ENCODE data around the gene NUP210.

NUP210 gene

GRCh38 chr3:13287833-13288232, 132.3 kb downstream of the NUP210 start:
- intact Hi-C loops (cut with DNase I), result loop anchor here (10.0 kb wide), 1 partner anchor 193 kb away; no protein-coding TSS in a partner anchor
- no peak for DNase-seq

DNA sequence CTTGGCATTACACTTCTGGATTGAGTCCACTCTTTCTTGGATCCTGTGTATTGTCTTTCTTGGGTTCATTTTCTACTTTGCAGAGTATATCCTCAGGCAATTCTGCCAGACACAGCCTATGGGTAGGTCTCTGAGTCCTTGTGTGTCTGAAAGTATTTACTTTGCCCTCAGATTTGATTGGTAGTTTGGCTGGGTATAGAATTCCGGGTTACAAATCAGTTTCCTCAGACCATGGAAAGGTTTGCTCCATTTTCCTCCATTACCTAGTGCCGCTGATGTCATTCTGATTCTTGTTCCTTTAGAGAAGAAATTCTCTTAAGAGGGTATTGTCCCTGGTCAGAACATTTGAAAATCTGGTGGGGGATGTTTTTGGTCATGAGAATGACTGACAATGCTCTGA, 133.2 kb downstream of the NUP210 start:
- no peak for DNase-seq
- intact Hi-C loops (cut with DNase I), result loop anchor here (10.0 kb wide), 1 partner anchor 192 kb away; no protein-coding TSS in a partner anchor

DNA sequence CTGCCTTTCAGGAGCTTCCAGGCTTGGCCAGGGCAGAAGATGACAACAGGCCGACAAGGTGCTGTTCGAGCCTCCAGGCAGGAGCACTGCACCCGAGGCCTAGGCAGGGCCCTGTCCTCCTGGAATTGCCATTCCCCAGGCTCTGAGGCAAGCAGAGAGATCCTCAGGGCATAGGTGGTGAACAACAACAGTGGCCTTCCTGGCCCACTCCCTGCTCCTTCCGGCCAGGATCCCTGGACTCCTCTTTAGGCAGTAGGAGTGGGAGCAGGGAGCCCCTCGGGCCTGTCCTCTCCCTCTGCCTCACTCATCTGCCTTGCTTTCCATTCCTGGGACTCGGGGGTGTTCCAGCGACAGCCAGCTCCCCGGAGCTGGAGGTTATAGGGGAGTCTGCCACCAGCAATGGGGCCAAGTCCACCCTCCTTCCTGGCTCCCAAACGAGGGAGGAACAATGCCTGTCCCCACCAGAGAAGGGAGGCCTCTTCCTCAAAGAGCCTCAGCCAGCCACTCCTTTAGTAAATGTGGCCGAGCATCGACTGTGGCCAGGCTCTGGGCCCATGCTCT, 135.0 kb downstream of the NUP210 start:
- intact Hi-C loops (cut with DNase I), result loop anchor here (10.0 kb wide), 1 partner anchor 190 kb away; no protein-coding TSS in a partner anchor
- no peak for DNase-seq

- intact Hi-C loops (cut with DNase I), result loop anchor here (10.0 kb wide), 1 partner anchor 189 kb away; no protein-coding TSS in a partner anchor
- no peak for DNase-seq
Observed at GRCh38 chr3:13283877-13284264, 136.3 kb downstream of the NUP210 start.

DNA sequence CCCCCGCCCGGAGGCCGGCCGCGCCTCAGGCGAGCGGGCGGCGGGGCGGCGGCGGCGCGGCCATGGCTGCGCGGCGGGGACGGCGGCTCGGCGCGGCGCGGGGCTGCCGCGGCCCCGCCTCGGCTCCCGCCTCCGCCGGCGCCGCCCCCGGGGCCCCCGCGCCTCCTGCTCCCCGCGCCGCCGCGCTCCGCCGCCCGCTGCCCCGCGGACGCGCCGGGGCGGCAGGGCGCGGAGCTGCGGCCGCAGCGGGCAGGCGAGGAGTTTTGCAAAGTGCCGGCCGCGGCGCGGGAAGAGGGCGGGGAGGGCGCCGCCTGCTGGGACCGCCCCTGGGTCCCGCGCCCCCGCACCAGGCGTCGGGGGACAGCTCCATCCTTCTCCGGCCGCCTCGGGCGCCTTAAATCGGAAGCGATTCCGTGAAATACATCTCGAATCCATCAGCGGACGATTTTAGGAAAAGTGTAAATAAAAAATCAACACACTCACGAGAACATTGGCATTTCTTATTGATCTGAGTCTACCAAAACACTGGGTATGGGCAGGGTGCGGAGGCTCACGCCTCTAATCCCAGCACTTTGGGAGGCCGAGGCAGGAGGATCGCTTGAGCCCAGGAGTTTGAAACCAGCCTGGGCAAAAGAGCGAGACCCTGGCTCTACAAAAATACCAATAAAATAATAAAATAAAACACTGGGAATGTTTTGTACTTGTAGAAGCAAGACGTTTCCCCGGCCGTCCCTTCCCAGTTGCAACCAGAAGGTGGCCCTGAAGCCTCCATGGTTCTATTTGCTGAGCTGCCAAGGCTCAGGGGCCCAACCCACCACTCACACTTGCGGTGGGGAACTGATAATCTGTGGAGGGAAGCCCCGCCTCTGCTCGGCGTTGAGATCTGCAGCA, 136.9 kb downstream of the NUP210 start:
- intact Hi-C loops (cut with DNase I), result loop anchor here (10.0 kb wide), 1 partner anchor 188 kb away; no protein-coding TSS in a partner anchor
- peak in 18 of 42 donors; percentile 33 to 76 (median 54) for DNase-seq

DNA sequence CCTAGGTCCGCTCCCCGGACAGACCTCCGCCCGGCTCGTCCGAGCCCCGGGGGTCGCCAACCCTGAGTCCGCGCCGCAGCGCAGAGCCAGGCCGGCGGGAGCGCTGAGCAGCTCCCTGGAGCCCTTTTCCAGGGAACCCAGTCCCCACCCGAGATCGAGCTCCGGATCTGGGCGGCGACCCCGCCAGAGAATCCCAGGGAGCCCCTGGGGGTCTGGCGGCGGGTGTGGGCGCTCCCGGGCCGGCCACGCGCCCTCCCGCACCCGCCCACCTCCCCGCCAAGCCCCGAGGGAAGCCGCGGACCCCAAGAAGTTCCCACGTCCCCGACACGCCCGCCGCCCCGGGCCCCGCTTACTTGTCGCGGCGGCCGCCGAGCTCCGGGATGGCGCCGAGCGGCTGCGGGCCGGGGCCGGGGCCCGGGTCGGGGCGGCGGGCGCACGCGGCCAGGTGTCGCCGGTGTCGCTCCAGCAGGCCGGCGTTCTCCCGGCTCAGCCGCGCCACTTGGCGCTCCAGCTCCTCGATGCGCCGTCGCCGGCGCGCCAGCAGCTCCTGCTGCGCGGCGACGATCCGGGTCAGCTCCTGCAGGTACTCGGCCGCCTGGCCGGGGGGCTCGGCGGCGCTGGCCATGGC, 137.7 kb downstream of the NUP210 start:
- peak in 4 of 42 donors; percentile 28 to 54 (median 40) for DNase-seq
- intact Hi-C loops (cut with DNase I), result loop anchor here (10.0 kb wide), 1 partner anchor 188 kb away; no protein-coding TSS in a partner anchor

GRCh38 chr3:13281507-13282357, 138.4 kb downstream of the NUP210 start:
- intact Hi-C loops (cut with DNase I), result loop anchor here (10.0 kb wide), 1 partner anchor 187 kb away; no protein-coding TSS in a partner anchor
- peak in 3 of 42 donors; percentile 22 to 33 (median 27) for DNase-seq

- peak in 4 of 42 donors; percentile 24 to 50 (median 44) for DNase-seq
- intact Hi-C loops (cut with DNase I), result loop anchor here (10.0 kb wide), 1 partner anchor 186 kb away; no protein-coding TSS in a partner anchor
Observed at GRCh38 chr3:13280811-13281506, 139.2 kb downstream of the NUP210 start.

DNA sequence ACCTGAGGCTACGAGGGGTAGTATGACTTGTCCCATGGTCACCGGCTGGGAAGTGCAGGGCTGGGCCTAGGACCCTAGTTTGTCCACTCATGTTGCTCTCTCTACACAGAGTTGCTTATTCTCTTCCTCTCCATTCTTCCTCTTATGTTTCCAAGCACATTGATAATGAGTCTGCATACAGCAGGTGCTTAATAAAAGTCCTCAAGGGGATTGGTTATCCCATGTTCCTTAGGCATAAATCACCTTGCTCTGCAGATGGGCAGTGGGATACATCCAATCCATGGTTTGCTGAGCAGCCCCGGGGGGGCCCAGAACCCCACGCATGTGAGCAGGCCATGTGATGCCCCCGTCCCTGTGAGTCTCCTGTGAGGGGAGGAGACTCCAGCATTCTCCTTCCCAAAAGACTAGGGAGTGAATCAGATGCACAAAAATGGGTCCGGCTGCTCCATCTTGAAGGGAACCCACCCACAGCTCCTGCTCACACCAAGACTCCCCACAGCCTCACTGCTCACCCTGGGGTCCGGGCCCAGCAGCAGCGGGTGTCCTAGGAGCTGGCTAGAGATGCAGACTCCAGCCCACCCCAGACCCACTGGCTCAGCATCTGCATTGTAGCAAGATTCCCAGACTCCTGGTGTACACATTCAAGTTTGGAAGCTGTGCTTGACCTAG, 139.9 kb downstream of the NUP210 start:
- intact Hi-C loops (cut with DNase I), result loop anchor here (10.0 kb wide), 1 partner anchor 185 kb away; no protein-coding TSS in a partner anchor
- DNase-seq, result peak in 1 of 42 donors; percentile 22

DNA sequence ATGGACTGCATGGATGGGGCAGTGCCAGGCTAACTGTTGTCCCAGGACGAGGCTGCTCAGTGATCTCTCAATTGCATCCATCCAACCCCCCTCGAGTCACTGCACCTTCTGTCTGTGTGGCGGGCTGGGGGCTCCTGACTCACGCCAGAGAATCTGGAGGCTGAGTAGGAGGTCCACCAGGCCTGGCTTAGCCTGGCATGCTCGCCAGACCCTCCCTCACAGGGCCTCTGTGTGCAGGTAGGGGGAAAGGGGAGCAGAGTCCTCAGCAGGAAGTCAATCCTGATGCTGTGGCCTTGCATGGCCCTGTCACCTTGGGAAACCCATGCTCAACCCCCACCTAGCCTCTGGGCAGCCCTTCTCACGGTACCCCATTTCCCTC, 140.6 kb downstream of the NUP210 start:
- DNase-seq, result no peak
- intact Hi-C loops (cut with DNase I), result no loop called here

DNA sequence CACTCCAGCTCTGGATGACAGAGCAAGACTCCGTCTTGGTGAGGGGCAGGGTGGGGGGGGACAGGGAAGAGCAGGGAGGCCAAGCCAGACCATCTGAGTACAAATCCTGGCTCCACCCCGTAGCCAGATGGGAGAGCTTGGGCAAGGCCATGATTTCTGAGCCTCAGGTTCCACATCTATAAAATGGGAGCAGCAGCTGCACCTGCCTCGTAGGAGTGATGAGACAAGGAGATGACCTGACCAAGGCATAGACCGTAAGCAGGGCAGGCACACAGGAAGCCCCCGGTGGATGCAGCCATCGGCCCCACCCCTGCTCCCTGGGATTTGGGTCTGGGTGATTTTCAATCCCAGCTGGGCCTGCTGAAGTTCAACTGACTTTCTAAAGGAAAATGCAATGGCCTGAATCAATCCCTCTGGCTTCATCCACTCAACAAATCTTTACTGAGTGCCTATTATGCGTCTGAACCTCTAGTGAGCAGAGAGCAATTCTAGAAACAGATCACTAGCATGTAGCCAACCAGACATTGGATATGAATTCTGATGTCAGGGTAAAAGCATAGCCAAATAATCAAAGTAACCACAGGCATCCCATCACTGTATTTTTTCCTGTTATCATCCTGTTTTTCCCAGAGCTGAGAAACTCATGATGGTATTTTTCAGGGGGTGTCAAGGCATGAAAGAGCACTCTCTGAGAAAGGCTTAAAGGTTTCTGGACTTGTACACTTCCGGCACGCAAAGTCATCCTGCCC, 141.2 kb downstream of the NUP210 start:
- DNase-seq, result peak in 1 of 42 donors; percentile 14
- intact Hi-C loops (cut with DNase I), result no loop called here

- DNase-seq, result peak in 26 of 42 donors; percentile 41 to 86 (median 61)
Observed at GRCh38 chr3:13277860-13278531, 142.1 kb downstream of the NUP210 start.

GRCh38 chr3:13277196-13277813, 142.8 kb downstream of the NUP210 start:
- intact Hi-C loops (cut with DNase I), result no loop called here
- DNase-seq, result peak in 15 of 42 donors; percentile 23 to 71 (median 42)

More at GRCh38 chr3:13277860-13278531, 142.1 kb downstream of the NUP210 start:
- intact Hi-C loops (cut with DNase I), result no loop called here

GRCh38 chr3:13276438-13277195, 143.5 kb downstream of the NUP210 start:
- DNase-seq, result peak in 17 of 42 donors; percentile 17 to 65 (median 40)
- intact Hi-C loops (cut with DNase I), result no loop called here

Measured in head of caudate nucleus (tissue), 42 donors.